T-helper 1 cell (primary cell): Measurements from ENCODE around the gene FCN3.
"Not testable (repeated sequence)": the region's sequence is repeated elsewhere in the genome, so short reads cannot be mapped to it uniquely, and the experiment has no call there.

Experiments used
- DNase-seq, 5 donors: peaks; one replicate each; pipeline ENCODE4 v3.0.0-alpha.2; 2012 to 2020
- total RNA-seq, 4 donors: gene quantifications; one replicate each; lab custom pipeline; 2026; lab: John Stamatoyannopoulos, UW

Gene FCN3
- 0 reads per million in 4 donors for total RNA-seq

- no peak for DNase-seq
These were observed at the start of gene FCN3 for GRCh38 chr1:27374362-27375086. Gene FCN3 (minus strand): TSS chr1:27374824. CDS start chr1:27374818, 6 bp downstream.

GRCh38 chr1:27423709-27424108, 49.1 kb upstream of the FCN3 start:
- no peak for DNase-seq

GRCh38 chr1:27418326-27419185, 43.9 kb upstream of the FCN3 start:
- peak in 1 of 5 donors; percentile 81 for DNase-seq

- DNase-seq, result no peak
These were observed 43.1 kb upstream of the FCN3 start for GRCh38 chr1:27417713-27418112.

GRCh38 chr1:27416387-27417111, 41.9 kb upstream of the FCN3 start:
- peak in 3 of 5 donors; percentile 25 to 71 (median 50) for DNase-seq

GRCh38 chr1:27414091-27414490, 39.5 kb upstream of the FCN3 start:
- no peak for DNase-seq

- no peak for DNase-seq
These were observed 38.4 kb upstream of the FCN3 start for GRCh38 chr1:27413004-27413403.

- no peak for DNase-seq
These were observed 37.9 kb upstream of the FCN3 start for GRCh38 chr1:27412502-27412901.

- DNase-seq, result no peak
These were observed 36.1 kb upstream of the FCN3 start for GRCh38 chr1:27410709-27411108.

- DNase-seq, result no peak
These were observed 35.0 kb upstream of the FCN3 start for GRCh38 chr1:27409669-27410068.

GRCh38 chr1:27408151-27408550, 33.5 kb upstream of the FCN3 start:
- DNase-seq, result no peak

GRCh38 chr1:27406791-27407190, 32.2 kb upstream of the FCN3 start:
- DNase-seq, result not testable (repeated sequence)

- DNase-seq, result no peak
These were observed 31.7 kb upstream of the FCN3 start for GRCh38 chr1:27406362-27406680.

- DNase-seq, result not testable (repeated sequence)
These were observed 31.2 kb upstream of the FCN3 start for GRCh38 chr1:27405598-27406361.

- DNase-seq, result no peak
These were observed 30.4 kb upstream of the FCN3 start for GRCh38 chr1:27405074-27405473.

GRCh38 chr1:27403931-27404330, 29.3 kb upstream of the FCN3 start:
- no peak for DNase-seq

- DNase-seq, result no peak
These were observed 28.6 kb upstream of the FCN3 start for GRCh38 chr1:27403065-27403726.

- DNase-seq, result no peak
These were observed 27.7 kb upstream of the FCN3 start for GRCh38 chr1:27402349-27402754.

GRCh38 chr1:27400963-27401341, 26.3 kb upstream of the FCN3 start:
- DNase-seq, result no peak

- no peak for DNase-seq
These were observed 25.7 kb upstream of the FCN3 start for GRCh38 chr1:27400082-27400962.
